Endodermal cell (in vitro differentiated cells): ENCODE results near the gene ZNF473. TPM values are rescaled to one million over a fixed set of nuclear protein-coding genes. Genes with fewer than 3 reads are reported as not detected.

Source experiments
- DNase-seq: peaks from one replicate; pipeline ENCODE4 v3.0.0-alpha.2; 2017
- H3K27ac ChIP-seq: 2 replicates; pipeline ENCODE4 v1.5.1; 2013; ENCODE audit warnings: mild to moderate bottlenecking, low read depth, low read length, moderate library complexity
- H3K27me3 ChIP-seq: 2 replicates; pipeline ENCODE4 v1.6.1; 2013; ENCODE audit warnings: mild to moderate bottlenecking, low read length, moderate library complexity; ENCODE audit not compliant: insufficient read depth, control insufficient read depth, poor library complexity, severe bottlenecking
- H3K36me3 ChIP-seq: 2 replicates; pipeline ENCODE4 v1.7.0; 2013; ENCODE audit warnings: mild to moderate bottlenecking, low read length, moderate library complexity; ENCODE audit not compliant: control insufficient read depth, insufficient read depth
- H3K4me1 ChIP-seq: one replicate; pipeline ENCODE4 v1.7.0; 2013; ENCODE audit warnings: low read length; ENCODE audit not compliant: control insufficient read depth, insufficient read depth
- H3K4me3 ChIP-seq: 2 replicates; pipeline ENCODE4 v1.5.1; 2013; ENCODE audit warnings: mild to moderate bottlenecking, low read length, moderate library complexity
- H3K9ac ChIP-seq: 2 replicates; pipeline ENCODE4 v1.6.1; 2013; ENCODE audit warnings: mild to moderate bottlenecking, low read length, moderate library complexity; ENCODE audit not compliant: poor library complexity, severe bottlenecking; ENCODE audit errors: extremely low read depth
- H3K9me3 ChIP-seq: 2 replicates; pipeline ENCODE4 v1.6.1; 2013; ENCODE audit warnings: mild to moderate bottlenecking, low read length, moderate library complexity; ENCODE audit not compliant: control insufficient read depth
- H3K27ac Mint-ChIP-seq: 2 replicates; pipeline ENCODE4 v1.8.0; 2020; ENCODE audit warnings: mixed read lengths
- H3K27me3 Mint-ChIP-seq: 2 replicates; pipeline ENCODE4 v1.8.0; 2021; ENCODE audit warnings: mild to moderate bottlenecking, mixed read lengths; ENCODE audit not compliant: insufficient read depth
- H3K36me3 Mint-ChIP-seq: 2 replicates; pipeline ENCODE4 v1.8.0; 2020; ENCODE audit warnings: low read depth, mixed read lengths
- H3K4me1 Mint-ChIP-seq: 2 replicates; pipeline ENCODE4 v1.8.0; 2020; ENCODE audit warnings: mixed read lengths
- H3K4me3 Mint-ChIP-seq: 2 replicates; pipeline ENCODE4 v1.8.0; 2020; ENCODE audit warnings: mild to moderate bottlenecking, moderate library complexity, mixed read lengths
- H3K9me3 Mint-ChIP-seq: 2 replicates; pipeline ENCODE4 v1.8.0; 2020; ENCODE audit warnings: mild to moderate bottlenecking, mixed read lengths
- WGBS, 2 experiments: methylation state at CpG; one replicate each; pipeline versions ENCODE4 v1.1.5 to v1.1.7; 2013; ENCODE audit warnings: missing lambda C conversion rate in 2 of 2, mixed read lengths in 1 of 2; ENCODE audit not compliant: insufficient coverage in 1 of 2, insufficient read length in 1 of 2; 5-methylcytosine and 5-hydroxymethylcytosine counted together
- total RNA-seq, 2 donors: library from RNA; stranded (reverse); fragmentation: NEBNext Ultra II Directional in 1 of 2; extraction: Animal tissue kit (Norgen Biotek cat#: 25700) in 1 of 2; gene quantifications; 2 replicates in 1 of 2; 3 replicates in 1 of 2; pipeline ENCODE4 v1.2.1, GENCODE V29; 2021
- TF ChIP-seq, protein P1 (sequence below): fragments of 200-600 bp; sonication (generic); conservative IDR thresholded peaks from 2 replicates; pipeline ENCODE4 v1.5.0; 2021; ENCODE audit warnings: antibody characterized with exemption, mild to moderate bottlenecking

Gene ZNF473
- total RNA-seq, 2 donors from 2014 or later = 9.5 to 12.0 TPM

DNA sequence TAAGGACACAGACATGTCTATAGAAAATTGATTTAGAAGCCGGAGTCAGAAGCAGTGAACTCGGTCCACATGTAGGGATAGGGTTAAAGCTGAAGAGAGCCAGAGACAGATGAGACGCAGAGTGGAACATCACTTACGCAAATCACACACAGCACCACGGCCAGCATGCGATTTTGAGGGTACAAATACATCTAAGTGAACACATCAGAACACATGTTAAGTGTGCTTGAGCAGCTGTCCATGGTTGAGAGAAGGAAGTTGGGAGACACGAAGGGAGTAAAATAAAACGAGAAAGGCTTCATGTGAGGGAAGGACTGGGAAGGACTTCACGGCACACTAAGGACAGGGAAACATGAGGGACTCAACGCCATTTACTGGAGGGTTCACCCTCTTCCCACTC lies 39.5 kb upstream of the ZNF473 start:
- H3K36me3 Mint-ChIP-seq = peaks cover 36% of the 10 kb centered on the region
- H3K27ac Mint-ChIP-seq = no peak overlapping the region
- H3K4me3 ChIP-seq = no peak overlapping the region
- H3K9ac ChIP-seq = no peak overlapping the region
- no peaks in the 10 kb centered on the region for H3K27me3 ChIP-seq
- no peak overlapping the region for H3K4me3 Mint-ChIP-seq
- H3K4me1 ChIP-seq = no peaks in the 10 kb centered on the region
- H3K36me3 ChIP-seq = peaks cover 16% of the 10 kb centered on the region
- 91 to 97% methylated on average over 10 of the region's 10 CpGs for WGBS, 2 experiments
- no peaks in the 10 kb centered on the region for H3K9me3 Mint-ChIP-seq
- H3K27me3 Mint-ChIP-seq = no peaks in the 10 kb centered on the region
- TF ChIP-seq, protein P1, sequence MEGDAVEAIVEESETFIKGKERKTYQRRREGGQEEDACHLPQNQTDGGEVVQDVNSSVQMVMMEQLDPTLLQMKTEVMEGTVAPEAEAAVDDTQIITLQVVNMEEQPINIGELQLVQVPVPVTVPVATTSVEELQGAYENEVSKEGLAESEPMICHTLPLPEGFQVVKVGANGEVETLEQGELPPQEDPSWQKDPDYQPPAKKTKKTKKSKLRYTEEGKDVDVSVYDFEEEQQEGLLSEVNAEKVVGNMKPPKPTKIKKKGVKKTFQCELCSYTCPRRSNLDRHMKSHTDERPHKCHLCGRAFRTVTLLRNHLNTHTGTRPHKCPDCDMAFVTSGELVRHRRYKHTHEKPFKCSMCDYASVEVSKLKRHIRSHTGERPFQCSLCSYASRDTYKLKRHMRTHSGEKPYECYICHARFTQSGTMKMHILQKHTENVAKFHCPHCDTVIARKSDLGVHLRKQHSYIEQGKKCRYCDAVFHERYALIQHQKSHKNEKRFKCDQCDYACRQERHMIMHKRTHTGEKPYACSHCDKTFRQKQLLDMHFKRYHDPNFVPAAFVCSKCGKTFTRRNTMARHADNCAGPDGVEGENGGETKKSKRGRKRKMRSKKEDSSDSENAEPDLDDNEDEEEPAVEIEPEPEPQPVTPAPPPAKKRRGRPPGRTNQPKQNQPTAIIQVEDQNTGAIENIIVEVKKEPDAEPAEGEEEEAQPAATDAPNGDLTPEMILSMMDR = no peak
- H3K27ac ChIP-seq = no peak overlapping the region
- DNase-seq = no peak
- no peaks in the 10 kb centered on the region for H3K4me1 Mint-ChIP-seq
- H3K9me3 ChIP-seq = no peaks in the 10 kb centered on the region

DNA sequence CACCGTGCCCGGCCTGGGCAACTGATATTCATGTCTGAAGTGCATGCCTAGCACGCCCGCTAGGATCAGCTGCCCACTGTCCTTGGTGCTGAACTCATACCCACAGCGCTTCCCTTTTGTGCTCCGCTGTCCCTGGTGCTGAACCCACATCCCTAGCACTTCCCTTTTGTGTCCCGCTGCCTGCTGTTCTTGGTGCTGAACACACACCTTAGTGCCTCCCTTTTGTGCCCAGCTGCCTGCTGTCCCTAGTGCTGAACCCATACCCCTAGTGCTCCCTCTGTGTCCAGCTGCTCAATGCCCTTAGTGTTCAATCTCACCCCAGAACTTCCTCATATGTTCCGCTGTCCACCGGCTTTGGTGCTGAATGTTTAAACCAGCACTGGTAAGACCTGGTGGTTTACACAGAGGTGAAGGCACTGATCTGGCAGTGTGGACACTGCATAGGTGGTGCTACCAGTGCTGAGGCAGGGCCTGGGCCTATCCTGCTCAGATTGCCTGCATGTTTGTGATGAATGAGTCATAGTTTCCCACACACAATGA lies 38.6 kb upstream of the ZNF473 start:
- Histone ChIP-seq H3K4me1 (no peaks in the 10 kb centered on the region), H3K36me3 (peaks cover 20% of the 10 kb centered on the region), H3K9ac (no peak overlapping the region), H3K27ac (no peak overlapping the region), H3K27me3 (no peaks in the 10 kb centered on the region), H3K4me3 (no peak overlapping the region), H3K9me3 (no peaks in the 10 kb centered on the region)
- H3K27me3 Mint-ChIP-seq = no peaks in the 10 kb centered on the region
- H3K9me3 Mint-ChIP-seq = no peaks in the 10 kb centered on the region
- peaks cover 37% of the 10 kb centered on the region for H3K36me3 Mint-ChIP-seq
- TF ChIP-seq, protein P1 = peak; percentile 40
- H3K27ac Mint-ChIP-seq = no peak overlapping the region
- no peaks in the 10 kb centered on the region for H3K4me1 Mint-ChIP-seq
- DNase-seq = peak; percentile 99
- no peak overlapping the region for H3K4me3 Mint-ChIP-seq
- WGBS, 2 experiments = 16 to 23% methylated on average over 9 of the region's 9 CpGs

DNA sequence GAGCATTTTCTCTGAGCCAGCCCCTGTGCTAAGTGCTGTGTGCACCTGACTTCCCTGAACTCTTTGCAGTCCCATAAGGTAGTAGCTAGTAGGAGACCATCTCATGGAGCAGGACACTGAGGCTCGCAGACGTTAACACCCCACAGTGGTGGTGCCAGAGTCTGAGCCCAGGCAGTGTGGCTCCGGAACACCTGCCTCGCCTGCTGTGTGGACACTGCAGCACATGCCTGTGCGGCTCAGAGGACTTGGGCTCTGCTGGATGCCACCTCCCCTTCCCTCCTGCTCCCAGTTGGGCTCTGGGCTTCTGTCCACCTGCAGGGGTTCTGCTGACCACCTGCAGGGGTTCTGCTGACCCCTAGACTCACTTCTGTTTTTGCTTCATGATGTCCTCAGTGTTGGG lies 37.8 kb upstream of the ZNF473 start:
- no peaks in the 10 kb centered on the region for H3K9me3 ChIP-seq
- no peaks in the 10 kb centered on the region for H3K27me3 ChIP-seq
- Mint-ChIP-seq H3K9me3 (no peaks in the 10 kb centered on the region), H3K4me3 (no peak overlapping the region), H3K36me3 (peaks cover 45% of the 10 kb centered on the region), H3K27ac (no peak overlapping the region), H3K4me1 (no peaks in the 10 kb centered on the region), H3K27me3 (no peaks in the 10 kb centered on the region)
- H3K9ac ChIP-seq = no peak overlapping the region
- no peak overlapping the region for H3K4me3 ChIP-seq
- peaks cover 27% of the 10 kb centered on the region for H3K36me3 ChIP-seq
- DNase-seq = no peak
- H3K27ac ChIP-seq = no peak overlapping the region
- H3K4me1 ChIP-seq = no peaks in the 10 kb centered on the region
- WGBS, 2 experiments = 88 to 100% methylated on average over 2 to 5 of the region's 5 CpGs
- TF ChIP-seq, protein P1 = no peak
